HG03432 (cell line): ENCODE data around the gene RADIL.

Experiments
- ATAC-seq: cut with Tn5 transposase; IDR thresholded peaks from one replicate; pipeline ENCODE4 v1.9.1; 2021; ENCODE audit warnings: mild to moderate bottlenecking, moderate library complexity; ENCODE audit not compliant: unreplicated experiment

The RADIL gene

GRCh38 chr7:4882169-4883032, 1.1 kb downstream of the RADIL start:
- ATAC-seq: no peak

GRCh38 chr7:4880218-4880617, 3.3 kb downstream of the RADIL start:
- ATAC-seq: no peak

GRCh38 chr7:4879396-4880081, 4.0 kb downstream of the RADIL start:
- no peak for ATAC-seq

GRCh38 chr7:4878336-4879335, 4.9 kb downstream of the RADIL start:
- no peak for ATAC-seq

GRCh38 chr7:4876586-4876985, 6.9 kb downstream of the RADIL start:
- ATAC-seq: no peak

- no peak for ATAC-seq
Observed at GRCh38 chr7:4875391-4875790, 8.1 kb downstream of the RADIL start.

GRCh38 chr7:4873071-4873944, 10.2 kb downstream of the RADIL start:
- ATAC-seq: no peak

- no peak for ATAC-seq
Observed at GRCh38 chr7:4871930-4872675, 11.4 kb downstream of the RADIL start.

- no peak for ATAC-seq
Observed at GRCh38 chr7:4871056-4871680, 12.3 kb downstream of the RADIL start.

- ATAC-seq: no peak
Observed at GRCh38 chr7:4868493-4868892, 15.0 kb downstream of the RADIL start.

GRCh38 chr7:4866528-4867496, 16.7 kb downstream of the RADIL start:
- ATAC-seq: no peak

- no peak for ATAC-seq
Observed at GRCh38 chr7:4862156-4862555, 21.4 kb downstream of the RADIL start.

- no peak for ATAC-seq
Observed at GRCh38 chr7:4861673-4862072, 21.8 kb downstream of the RADIL start, which contains the start of gene PAPOLB. Gene PAPOLB (minus strand): TSS chr7:4862030. CDS start chr7:4861810, 220 bp downstream.

GRCh38 chr7:4861227-4861626, 22.3 kb downstream of the RADIL start:
- ATAC-seq: no peak

GRCh38 chr7:4857189-4857588, 26.3 kb downstream of the RADIL start:
- ATAC-seq: no peak

- no peak for ATAC-seq
Observed at GRCh38 chr7:4856336-4857057, 27.0 kb downstream of the RADIL start.

GRCh38 chr7:4854916-4855315, 28.6 kb downstream of the RADIL start:
- ATAC-seq: no peak
